ENCODE results near the gene SH2D2A. TPM values are rescaled to one million over a fixed set of nuclear protein-coding genes. Genes with fewer than 3 reads are reported as not detected.

Gene SH2D2A
- total RNA-seq, 8 experiments from 2014 or later = 0.33 to 3.5 (median 0.92) TPM

DNA sequence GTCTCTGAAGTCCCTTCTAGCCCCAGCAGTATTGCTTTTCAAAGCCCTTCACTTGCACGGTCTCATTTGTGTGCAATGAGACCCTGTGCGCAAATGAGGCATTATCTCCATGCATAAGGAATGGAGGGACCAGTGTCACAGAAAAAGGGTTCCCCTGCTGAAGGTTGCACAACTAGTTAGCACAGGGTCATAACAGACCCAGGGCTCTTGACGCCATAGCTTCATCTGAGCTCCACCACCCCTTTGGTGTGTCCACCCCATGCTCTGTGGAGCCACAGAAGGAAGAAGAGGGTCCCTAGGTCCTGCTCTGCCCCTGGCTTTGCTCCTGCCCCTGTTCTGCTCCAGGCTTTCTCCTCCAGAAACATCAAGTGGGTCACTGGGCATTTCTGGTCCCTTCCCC lies 12.6 kb downstream of the SH2D2A start:
- H3K4me1 ChIP-seq (replicated peaks in 1 of 2) = no peaks in the 10 kb centered on the region
- H3K27ac ChIP-seq = no peak overlapping the region
- H3K4me3 ChIP-seq = no peak overlapping the region
- ATAC-seq (replicated peaks in 6 of 8) = no peak
- in situ Hi-C loops (cut with MboI; ENCODE audit: low pct_unique_long_range_greater_than_20kb in 2 of 9, low sequenced_read_pairs in 9 of 9, unreplicated experiment in 9 of 9) = no loop called here
- WGBS, 10 experiments = 67 to 100% (median 78%) methylated on average over 1 to 3 of the region's 3 CpGs; no CpG with 5 or more reads in 5 of the 10 experiments

DNA sequence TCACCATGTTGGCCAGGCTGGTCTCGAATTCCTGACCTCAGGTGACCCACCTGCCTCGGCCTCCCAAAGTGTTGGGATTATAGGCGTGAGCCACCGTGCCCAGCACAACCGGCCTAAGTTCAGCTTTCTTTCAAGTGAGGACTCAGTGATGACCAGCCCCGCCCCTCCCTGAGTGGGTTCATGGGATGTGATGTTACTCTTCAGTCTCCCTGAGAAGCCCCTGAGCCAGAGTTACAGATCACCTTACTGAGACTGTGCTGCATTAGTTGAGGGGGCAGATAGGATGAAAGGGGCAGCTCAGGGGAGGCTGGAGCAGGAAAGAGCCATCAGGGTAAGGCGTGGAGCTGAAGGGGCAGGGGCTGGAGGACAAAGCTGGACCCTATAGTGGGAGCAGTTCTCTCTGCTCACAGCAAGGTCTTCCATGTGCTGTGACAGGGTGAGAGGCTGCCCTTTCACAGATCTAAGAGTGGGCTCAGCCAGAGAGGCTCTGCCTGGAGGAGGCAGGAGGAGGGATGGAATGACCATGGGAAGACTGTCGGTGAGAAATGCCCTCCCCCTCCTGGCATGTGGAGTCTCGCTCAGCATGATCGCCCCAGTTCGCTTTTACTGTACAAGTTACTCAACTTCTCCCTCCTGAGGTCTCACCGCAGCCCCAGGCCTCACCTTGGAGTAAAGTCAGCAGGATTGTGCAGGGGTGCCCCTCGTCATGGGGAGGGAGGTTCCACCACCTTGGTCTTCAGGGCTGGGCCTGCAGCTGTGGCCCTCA lies 13.4 kb downstream of the SH2D2A start:
- H3K4me3 ChIP-seq = no peak overlapping the region
- ATAC-seq (replicated peaks in 6 of 8) = no peak
- H3K4me1 ChIP-seq (replicated peaks in 1 of 2) = no peaks in the 10 kb centered on the region
- H3K27ac ChIP-seq = no peak overlapping the region
- WGBS, 10 experiments = 72 to 100% (median 90%) methylated on average over 1 to 12 of the region's 13 CpGs; no CpG with 5 or more reads in 4 of the 10 experiments
- in situ Hi-C loops (cut with MboI; ENCODE audit: low pct_unique_long_range_greater_than_20kb in 2 of 9, low sequenced_read_pairs in 9 of 9, unreplicated experiment in 9 of 9) = no loop called here

DNA sequence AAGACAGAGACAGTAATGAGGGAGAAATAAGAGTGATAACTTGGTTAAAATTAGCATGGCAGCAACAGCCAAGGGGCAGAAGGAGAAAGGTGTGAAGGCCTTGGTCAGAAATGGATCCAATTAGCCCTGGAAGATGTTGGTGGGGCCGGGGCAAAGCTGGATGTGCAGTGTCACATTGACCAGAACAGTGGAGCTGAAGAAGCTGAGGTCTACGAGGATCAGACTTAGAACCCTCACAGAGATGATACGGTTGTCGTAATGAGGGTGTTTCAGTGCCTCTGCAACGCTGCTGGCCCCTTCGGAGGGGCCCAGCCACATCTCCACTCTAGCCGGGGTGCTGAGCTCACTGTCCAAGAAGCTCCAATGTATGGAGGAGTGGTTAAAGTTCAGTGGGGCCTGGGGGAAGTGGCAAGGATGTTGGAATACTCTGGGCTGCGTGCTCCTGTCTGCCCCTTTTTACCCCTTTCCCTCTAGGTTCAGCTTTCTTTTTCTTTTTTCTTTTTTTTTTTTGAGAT lies 14.2 kb downstream of the SH2D2A start:
- in situ Hi-C loops (cut with MboI; ENCODE audit: low pct_unique_long_range_greater_than_20kb in 2 of 9, low sequenced_read_pairs in 9 of 9, unreplicated experiment in 9 of 9) = no loop called here
- Histone ChIP-seq H3K27ac (no peak overlapping the region), H3K4me1 (replicated peaks in 1 of 2) (no peaks in the 10 kb centered on the region), H3K4me3 (no peak overlapping the region)
- no peak for ATAC-seq (replicated peaks in 6 of 8)
- 75 to 100% (median 95%) methylated on average over 1 to 8 of the region's 8 CpGs; no CpG with 5 or more reads in 3 of the 10 experiments for WGBS, 10 experiments

DNA sequence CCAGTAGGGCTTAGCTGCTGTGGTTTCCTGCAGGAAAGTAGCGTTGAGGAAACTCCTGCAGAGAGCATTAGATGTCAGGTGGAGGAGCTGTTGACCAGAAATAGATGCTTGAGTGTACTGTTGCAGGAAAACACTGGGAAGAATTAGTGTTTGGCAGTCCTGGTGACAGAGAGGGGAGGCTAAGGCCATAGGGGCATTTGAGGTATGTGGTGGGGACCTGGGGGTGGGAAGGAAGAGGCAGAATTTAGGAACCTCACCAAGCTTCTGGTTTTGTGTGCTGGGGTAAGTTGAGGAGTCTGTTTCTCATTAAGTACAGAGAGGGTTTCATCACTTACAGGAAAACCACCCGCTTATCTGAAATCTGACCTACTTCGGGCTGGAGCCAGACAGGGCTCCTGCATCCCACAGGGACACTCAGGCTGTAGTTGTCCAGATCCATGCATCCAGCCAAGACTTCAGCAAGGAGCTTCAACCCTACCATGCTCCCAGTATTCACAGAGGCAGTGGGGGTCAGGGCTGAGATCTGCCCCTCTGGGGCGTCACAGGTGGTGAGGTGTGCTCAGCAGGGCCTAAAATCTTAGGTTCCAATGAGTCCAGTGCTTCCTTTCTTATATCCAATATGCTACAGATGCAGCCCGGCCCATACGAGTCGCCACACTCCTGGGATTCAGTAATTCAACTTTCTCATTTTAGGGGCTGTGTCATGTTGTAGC lies 15.1 kb downstream of the SH2D2A start:
- no peak overlapping the region for H3K4me3 ChIP-seq
- no peaks in the 10 kb centered on the region for H3K4me1 ChIP-seq (replicated peaks in 1 of 2)
- in situ Hi-C loops (cut with MboI; ENCODE audit: low pct_unique_long_range_greater_than_20kb in 2 of 9, low sequenced_read_pairs in 9 of 9, unreplicated experiment in 9 of 9) = no loop called here
- no peak overlapping the region for H3K27ac ChIP-seq
- WGBS, 10 experiments = 40 to 100% (median 80%) methylated on average over 1 to 6 of the region's 7 CpGs; no CpG with 5 or more reads in 3 of the 10 experiments
- peak in 2 of 8 experiments; percentile 6 to 65 for ATAC-seq (replicated peaks in 6 of 8)

DNA sequence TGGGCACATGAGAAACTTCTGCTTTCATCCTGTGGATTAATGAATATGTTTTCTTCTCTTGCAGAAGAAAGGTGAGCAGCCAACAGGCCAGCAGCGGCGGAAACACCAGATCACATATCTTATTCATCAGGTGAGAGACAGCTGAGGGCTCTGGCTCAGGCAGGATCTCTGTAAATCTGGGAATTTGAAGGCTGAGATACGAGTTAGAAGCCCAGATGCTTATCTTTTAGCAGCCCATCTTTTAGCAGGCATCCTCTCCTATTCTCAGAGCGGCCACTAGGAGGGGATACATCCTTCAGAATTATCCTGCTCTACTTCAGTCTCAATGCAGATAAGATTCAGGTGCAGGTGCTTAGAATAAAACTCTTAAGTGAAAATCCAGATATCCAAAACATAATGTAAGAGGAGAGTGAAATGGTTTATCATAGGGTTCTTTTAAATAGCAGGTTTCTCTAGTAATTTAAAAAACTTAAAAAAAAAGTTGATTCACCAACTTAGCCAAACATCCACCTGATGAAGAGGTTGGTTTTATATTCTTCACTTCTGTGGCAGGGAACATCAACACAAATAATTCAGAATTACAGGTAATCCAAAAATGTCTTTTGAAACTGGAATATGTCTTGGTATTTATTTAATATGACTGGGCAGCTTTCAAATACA lies 19.3 kb downstream of the SH2D2A start:
- no peak overlapping the region for H3K4me3 ChIP-seq
- peak; percentile 7 to 82 (median 56) for ATAC-seq (replicated peaks in 6 of 8)
- no peaks in the 10 kb centered on the region for H3K4me1 ChIP-seq (replicated peaks in 1 of 2)
- 20 to 100% (median 32%) methylated on average over 2 to 4 of the region's 4 CpGs; no CpG with 5 or more reads in 3 of the 10 experiments for WGBS, 10 experiments
- in situ Hi-C loops (cut with MboI; ENCODE audit: low pct_unique_long_range_greater_than_20kb in 2 of 9, low sequenced_read_pairs in 9 of 9, unreplicated experiment in 9 of 9) = no loop called here
- H3K27ac ChIP-seq = no peak overlapping the region

DNA sequence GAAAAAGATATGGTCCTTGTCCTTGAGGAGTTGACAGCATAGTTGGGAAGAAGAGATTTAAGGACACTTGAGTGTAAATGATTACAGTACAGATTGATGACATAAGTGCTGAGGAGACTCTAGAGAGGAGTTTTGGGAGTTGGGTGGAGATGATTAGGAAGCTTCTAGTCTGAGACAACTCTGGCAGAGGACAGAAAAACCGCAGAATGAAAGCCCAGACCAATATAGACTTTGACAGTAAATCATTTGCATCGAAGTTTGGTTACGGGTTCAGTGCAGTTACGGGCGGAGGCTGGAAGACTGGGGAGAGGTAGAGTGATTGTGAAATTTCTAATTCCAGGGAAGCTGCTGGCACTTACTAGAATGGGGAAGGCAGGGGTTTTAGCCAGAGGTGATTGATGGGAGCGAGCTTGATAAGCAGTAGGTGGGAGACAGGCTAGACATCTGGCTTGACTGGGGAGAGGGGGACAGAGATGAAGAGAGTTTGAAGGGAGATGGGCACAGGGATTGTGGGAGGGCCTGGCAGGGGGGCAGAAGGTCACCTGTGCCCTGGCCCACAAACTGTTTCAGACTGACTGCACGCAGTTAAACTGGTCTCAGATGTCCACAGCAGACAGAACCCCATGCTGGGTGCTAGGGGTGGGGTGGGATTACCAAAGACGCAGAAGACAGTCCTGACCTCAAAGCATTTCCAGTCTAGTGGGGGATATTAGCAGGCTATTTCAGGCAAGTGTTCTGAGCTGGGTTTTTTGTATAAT lies 20.1 kb downstream of the SH2D2A start:
- in situ Hi-C loops (cut with MboI; ENCODE audit: low pct_unique_long_range_greater_than_20kb in 2 of 9, low sequenced_read_pairs in 9 of 9, unreplicated experiment in 9 of 9) = no loop called here
- 48 to 100% (median 90%) methylated on average over 1 to 8 of the region's 8 CpGs; no CpG with 5 or more reads in 2 of the 10 experiments for WGBS, 10 experiments
- no peak overlapping the region for H3K4me3 ChIP-seq
- ATAC-seq (replicated peaks in 6 of 8) = peak in 2 of 8 experiments; percentile 65 to 71
- H3K4me1 ChIP-seq (replicated peaks in 1 of 2) = no peaks in the 10 kb centered on the region
- H3K27ac ChIP-seq = no peak overlapping the region

DNA sequence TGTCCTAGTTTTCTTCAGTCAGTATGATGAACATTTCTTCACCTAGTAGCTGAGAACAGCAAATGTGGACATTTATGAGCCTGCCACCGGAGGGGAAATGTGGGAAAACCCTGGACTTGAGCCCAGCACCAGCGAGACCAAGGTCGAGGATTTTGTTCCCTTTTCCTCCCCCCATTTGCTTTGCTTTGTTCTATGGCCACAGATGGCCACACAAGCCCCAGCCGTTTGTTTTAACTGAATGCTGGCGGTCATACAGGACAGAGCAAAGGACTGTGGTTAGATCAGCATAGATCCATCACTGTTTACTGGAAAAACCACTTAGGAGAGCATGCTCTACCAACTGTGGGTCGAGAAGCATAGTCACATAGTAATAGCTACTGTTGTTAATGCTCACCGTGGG lies 20.9 kb downstream of the SH2D2A start:
- Histone ChIP-seq H3K27ac (no peak overlapping the region), H3K4me3 (no peak overlapping the region), H3K4me1 (replicated peaks in 1 of 2) (no peaks in the 10 kb centered on the region)
- in situ Hi-C loops (cut with MboI; ENCODE audit: low pct_unique_long_range_greater_than_20kb in 2 of 9, low sequenced_read_pairs in 9 of 9, unreplicated experiment in 9 of 9) = no loop called here
- 7 to 75% (median 54%) methylated on average over 1 to 7 of the region's 7 CpGs for WGBS, 10 experiments
- peak in 3 of 8 experiments; percentile 6 to 41 (median 8) for ATAC-seq (replicated peaks in 6 of 8)

DNA sequence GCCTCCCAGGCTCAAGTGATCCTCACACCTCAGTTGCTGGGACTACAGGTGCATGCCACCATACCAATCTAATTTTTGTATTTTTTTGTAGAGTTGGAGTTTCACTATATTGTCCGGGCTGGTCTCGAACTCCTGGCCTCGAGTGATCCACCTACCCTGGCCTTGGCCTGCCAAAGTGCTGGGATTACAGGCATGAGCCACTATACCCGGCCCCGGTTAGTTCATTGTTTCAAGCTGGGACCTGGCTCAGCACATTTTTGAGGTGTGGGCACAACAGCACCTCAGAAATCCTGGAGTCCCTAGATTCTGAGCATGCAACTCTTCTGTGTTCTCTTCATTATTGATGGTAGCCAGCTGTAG lies 21.3 kb downstream of the SH2D2A start:
- Histone ChIP-seq H3K4me3 (no peak overlapping the region), H3K27ac (no peak overlapping the region), H3K4me1 (replicated peaks in 1 of 2) (no peaks in the 10 kb centered on the region)
- WGBS, 10 experiments = 87 to 100% (median 100%) methylated on average over 1 to 5 of the region's 5 CpGs; no CpG with 5 or more reads in 1 of the 10 experiments
- no peak for ATAC-seq (replicated peaks in 6 of 8)
- in situ Hi-C loops (cut with MboI; ENCODE audit: low pct_unique_long_range_greater_than_20kb in 2 of 9, low sequenced_read_pairs in 9 of 9, unreplicated experiment in 9 of 9) = no loop called here

DNA sequence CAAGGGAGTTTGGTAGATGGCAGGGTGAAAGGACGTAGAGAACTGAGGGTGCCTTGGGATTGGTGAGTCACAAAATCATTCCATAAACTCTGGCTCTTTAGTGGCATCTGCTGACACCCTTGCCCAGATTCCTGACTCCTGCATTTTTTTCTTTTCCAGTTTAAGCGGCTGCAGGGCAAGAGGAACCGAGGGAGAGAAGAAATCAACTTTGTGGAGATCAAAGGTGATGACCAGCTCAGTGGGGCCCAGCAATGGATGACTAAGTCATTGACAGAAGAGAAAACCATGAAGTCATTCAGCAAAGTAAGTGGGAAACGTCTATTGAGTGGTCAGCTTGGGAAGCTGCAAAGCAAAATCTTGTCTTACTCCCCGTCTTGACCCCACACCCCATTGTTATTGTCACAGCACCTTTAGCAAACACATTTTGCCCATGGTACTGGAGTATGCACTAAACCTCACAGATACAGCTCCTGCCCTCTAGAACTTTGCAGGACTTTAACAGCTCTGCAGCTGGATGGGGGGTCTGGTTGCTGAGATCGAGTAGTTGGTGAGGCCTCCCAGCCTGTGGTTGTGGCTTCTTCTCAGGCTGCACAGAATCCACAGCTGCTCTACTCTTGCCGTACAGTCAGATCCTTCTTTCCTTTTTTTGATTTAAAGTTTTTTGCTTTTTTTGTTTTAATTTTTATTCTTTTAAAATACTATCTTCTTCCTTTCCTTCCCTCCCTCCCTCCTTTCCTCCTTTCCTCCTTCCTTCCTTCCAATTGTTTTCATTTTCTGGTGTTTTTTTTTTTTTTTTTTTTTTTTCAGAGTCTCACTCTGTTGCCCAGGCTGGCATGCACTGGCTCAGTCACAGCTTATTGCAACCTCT lies 21.9 kb downstream of the SH2D2A start:
- ATAC-seq (replicated peaks in 6 of 8) = no peak
- 19 to 96% (median 72%) methylated on average over 3 to 7 of the region's 7 CpGs for WGBS, 10 experiments
- in situ Hi-C loops (cut with MboI; ENCODE audit: low pct_unique_long_range_greater_than_20kb in 2 of 9, low sequenced_read_pairs in 9 of 9, unreplicated experiment in 9 of 9) = no loop called here
- H3K4me3 ChIP-seq = no peak overlapping the region
- no peak overlapping the region for H3K27ac ChIP-seq
- H3K4me1 ChIP-seq (replicated peaks in 1 of 2) = no peaks in the 10 kb centered on the region

DNA sequence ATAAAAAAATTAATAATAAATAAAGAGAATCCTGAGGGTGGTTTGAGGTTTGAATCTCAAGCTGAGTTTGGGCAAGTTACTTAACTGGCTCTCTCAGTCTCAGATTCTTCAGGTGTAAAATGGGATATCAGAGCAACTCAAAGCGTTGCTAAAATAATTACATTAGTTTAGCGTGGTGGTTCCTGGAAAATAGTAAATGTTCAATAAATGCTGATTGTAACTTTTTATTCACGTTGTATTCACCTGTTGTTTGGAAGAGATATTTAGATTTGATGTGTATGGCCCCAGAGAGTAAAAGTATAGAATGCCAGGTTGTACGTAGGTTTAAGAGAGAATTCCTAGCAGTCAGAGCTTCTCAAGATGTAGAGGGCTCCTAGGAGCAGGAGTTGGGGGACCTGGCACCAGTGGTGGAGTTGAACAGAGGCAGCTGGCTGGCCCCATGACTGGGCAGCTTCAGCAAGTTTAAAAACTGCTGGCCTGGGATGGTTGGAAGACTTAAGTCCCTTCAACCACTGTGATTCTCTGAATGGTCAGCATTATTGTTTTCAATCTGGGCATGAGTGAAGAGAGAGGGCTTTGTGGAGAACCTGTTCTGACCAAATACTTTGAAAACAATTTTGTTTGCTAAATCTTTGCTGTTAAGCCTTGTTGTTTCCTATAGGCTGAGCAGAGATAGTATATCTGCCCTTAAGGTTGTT lies 26.9 kb downstream of the SH2D2A start:
- no peak for ATAC-seq (replicated peaks in 6 of 8)

DNA sequence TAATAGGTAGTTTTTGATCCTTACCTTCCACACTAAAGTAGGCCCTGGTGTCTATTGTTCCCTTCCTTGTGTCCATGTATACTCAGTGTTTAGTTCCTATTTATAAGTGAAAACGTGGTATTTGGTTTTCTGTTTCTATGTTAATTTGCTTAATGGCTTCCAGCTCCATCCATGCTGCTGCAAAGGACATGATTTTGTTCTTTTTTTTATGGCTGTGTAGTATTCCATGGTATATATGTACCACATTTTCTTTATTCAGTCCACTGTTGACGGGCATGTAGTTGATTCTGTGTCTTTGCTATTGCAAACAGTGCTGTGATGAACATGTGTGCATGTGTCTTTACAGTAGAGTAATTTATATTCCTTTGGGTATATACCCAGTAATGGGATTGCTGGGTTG lies 28.5 kb downstream of the SH2D2A start:
- ATAC-seq (replicated peaks in 6 of 8) = no peak
- in situ Hi-C loops (cut with MboI; ENCODE audit: low pct_unique_long_range_greater_than_20kb in 2 of 9, low sequenced_read_pairs in 9 of 9, unreplicated experiment in 9 of 9) = no loop called here
- WGBS, 10 experiments = 25 to 100% (median 98%) methylated on average over 1 to 2 of the region's 2 CpGs
- no peak overlapping the region for H3K4me3 ChIP-seq
- no peaks in the 10 kb centered on the region for H3K4me1 ChIP-seq (replicated peaks in 1 of 2)
- no peak overlapping the region for H3K27ac ChIP-seq

More for the DNA sequence above, 26.9 kb downstream of the SH2D2A start:
- 83 to 100% (median 96%) methylated on average over 3 to 4 of the region's 4 CpGs; no CpG with 5 or more reads in 1 of the 10 experiments for WGBS, 10 experiments
- no peaks in the 10 kb centered on the region for H3K4me1 ChIP-seq (replicated peaks in 1 of 2)
- no peak overlapping the region for H3K4me3 ChIP-seq
- in situ Hi-C loops (cut with MboI; ENCODE audit: low pct_unique_long_range_greater_than_20kb in 2 of 9, low sequenced_read_pairs in 9 of 9, unreplicated experiment in 9 of 9) = no loop called here
- no peak overlapping the region for H3K27ac ChIP-seq
